IMR-90 (cell line): ENCODE data around the gene GLRX2. TPM values are rescaled to one million over a fixed set of nuclear protein-coding genes. Genes with fewer than 3 reads are reported as not detected.

Source experiments
- ATAC-seq: fragments of 200-7000 bp; cut with Tn5 transposase; 2 replicates; pipeline ENCODE4 v1.9.1; 2020; ENCODE audit warnings: low read depth, mild to moderate bottlenecking, moderate library complexity
- BruUV-seq: library from RNA; stranded (reverse); fragments of 400-500 nt; replicated peaks from 2 replicates; lab custom pipeline; 2021; lab: Mats Ljungman, UMichigan
- CTCF ChIA-PET: fragments of 300-600 bp; formaldehyde crosslinking; extraction: SDS; loops from one replicate; lab custom pipeline; 2021; ENCODE audit warnings: antibody characterized with exemption; lab: Yijun Ruan, JAX
- POLR2A ChIA-PET: fragments of 300-600 bp; sonication (Branson Sonifier 250); formaldehyde crosslinking; loops from one replicate; lab custom pipeline; 2022; ENCODE audit warnings: antibody characterized with exemption; ENCODE audit not compliant: unreplicated experiment; lab: Charles Lee
- DNase-seq: peaks from one replicate; pipeline ENCODE4 v3.0.0; 2013
- H2AFZ ChIP-seq: replicated peaks from 2 replicates; pipeline ENCODE3; 2013; ENCODE audit warnings: low read length, mild to moderate bottlenecking; ENCODE audit not compliant: poor library complexity
- H2AK5ac ChIP-seq: 2 replicates; pipeline ENCODE4 v1.6.1; 2013; ENCODE audit warnings: low read depth, low read length, inconsistent platforms
- H2AK9ac ChIP-seq: replicated peaks from 2 replicates; pipeline ENCODE3; 2013; ENCODE audit warnings: mild to moderate bottlenecking, low read depth, low read length, moderate library complexity; ENCODE audit not compliant: poor library complexity
- H2BK120ac ChIP-seq: 2 replicates; pipeline ENCODE4 v1.6.1; 2013; ENCODE audit warnings: low read depth, low read length, inconsistent platforms
- H2BK15ac ChIP-seq: 3 replicates; pipeline ENCODE4 v1.6.1; 2013; ENCODE audit warnings: low read depth, low read length, inconsistent platforms
- H2BK20ac ChIP-seq: 2 replicates; pipeline ENCODE4 v1.6.1; 2013; ENCODE audit warnings: low read depth, mild to moderate bottlenecking, inconsistent platforms, low read length, moderate library complexity
- H2BK5ac ChIP-seq: 2 replicates; pipeline ENCODE4 v1.6.1; 2013; ENCODE audit warnings: mild to moderate bottlenecking, low read depth, low read length, inconsistent platforms; ENCODE audit not compliant: poor library complexity, severe bottlenecking
- H3K14ac ChIP-seq: replicated peaks from 2 replicates; pipeline ENCODE4 v1.6.1; 2013; ENCODE audit warnings: low read depth, low read length, inconsistent platforms
- H3K18ac ChIP-seq: 2 replicates; pipeline ENCODE4 v1.6.1; 2013; ENCODE audit warnings: low read depth, low read length, control low read depth
- H3K23ac ChIP-seq: 2 replicates; pipeline ENCODE4 v1.6.1; 2013; ENCODE audit warnings: low read depth, low read length, inconsistent platforms
- H3K27ac ChIP-seq: 2 replicates; pipeline ENCODE4 v1.5.1; 2013; ENCODE audit warnings: mild to moderate bottlenecking, control low read depth, low read length; ENCODE audit not compliant: insufficient read depth
- H3K27me3 ChIP-seq: 2 replicates; pipeline ENCODE4 v1.6.1; 2013; ENCODE audit warnings: low read length; ENCODE audit not compliant: control insufficient read depth, insufficient read depth
- H3K36me3 ChIP-seq: 2 replicates; pipeline ENCODE4 v1.6.1; 2013; ENCODE audit warnings: low read length, mixed read lengths; ENCODE audit not compliant: control insufficient read depth, insufficient read depth
- H3K4ac ChIP-seq: 2 replicates; pipeline ENCODE4 v1.6.1; 2013; ENCODE audit warnings: low read depth, low read length, inconsistent platforms
- H3K4me1 ChIP-seq: 2 replicates; pipeline ENCODE4 v1.6.1; 2013; ENCODE audit warnings: low read length, mixed read lengths; ENCODE audit not compliant: control insufficient read depth, insufficient read depth
- H3K4me2 ChIP-seq: 2 replicates; pipeline ENCODE4 v1.6.1; 2013; ENCODE audit warnings: low read depth, mild to moderate bottlenecking, control low read depth, low read length, moderate library complexity
- H3K4me3 ChIP-seq: 2 replicates; pipeline ENCODE4 v1.5.1; 2013; ENCODE audit warnings: low read depth, mild to moderate bottlenecking, control low read depth, low read length, moderate library complexity; ENCODE audit not compliant: insufficient read depth
- H3K56ac ChIP-seq: 2 replicates; pipeline ENCODE4 v1.6.1; 2013; ENCODE audit warnings: low read length, inconsistent platforms; ENCODE audit not compliant: insufficient read depth; ENCODE audit errors: extremely low read depth
- H3K79me1 ChIP-seq, 2 experiments: 2 replicates each; pipeline ENCODE4 v1.6.1; 2013; ENCODE audit warnings: low read length in 2 of 2, inconsistent platforms in 1 of 2, low read depth in 1 of 2
- H3K9ac ChIP-seq: 2 replicates; pipeline ENCODE4 v1.6.1; 2013; ENCODE audit warnings: low read depth, low read length, control low read depth
- H3K9me1 ChIP-seq: 2 replicates; pipeline ENCODE4 v1.6.1; 2013; ENCODE audit warnings: low read length, inconsistent platforms; ENCODE audit not compliant: insufficient read depth
- H3K9me3 ChIP-seq: 2 replicates; pipeline ENCODE4 v1.6.1; 2013; ENCODE audit warnings: low read length; ENCODE audit not compliant: control insufficient read depth, insufficient read depth
- H4K20me1 ChIP-seq: 2 replicates; pipeline ENCODE4 v1.6.1; 2013; ENCODE audit warnings: low read length, inconsistent platforms; ENCODE audit not compliant: insufficient read depth
- H4K5ac ChIP-seq: 2 replicates; pipeline ENCODE4 v1.6.1; 2013; ENCODE audit warnings: mild to moderate bottlenecking, low read depth, low read length, control low read depth
- H4K8ac ChIP-seq, 2 experiments: 2 replicates each; pipeline ENCODE4 v1.6.1; 2013; ENCODE audit warnings: low read depth in 2 of 2, low read length in 2 of 2, control low read depth in 1 of 2, inconsistent platforms in 1 of 2
- H4K91ac ChIP-seq: 2 replicates; pipeline ENCODE4 v1.6.1; 2013; ENCODE audit warnings: low read depth, low read length, inconsistent platforms; ENCODE audit not compliant: insufficient read depth
- BHLHE40 ChIP-seq: fragments of 150-350 bp; IDR thresholded peaks from 2 replicates; pipeline ENCODE4 v1.6.1; 2016; ENCODE audit warnings: mild to moderate bottlenecking, low read depth, low read length
- CEBPB ChIP-seq: IDR thresholded peaks from 2 replicates; pipeline ENCODE4 v1.6.1; 2012; ENCODE audit warnings: low read depth, low read length, improper control_type of control experiment
- CHD1 ChIP-seq: IDR thresholded peaks from 2 replicates; pipeline ENCODE4 v1.6.1; 2012; ENCODE audit warnings: low read depth, low read length, improper control_type of control experiment
- CTCF ChIP-seq: conservative IDR thresholded peaks from 2 replicates; pipeline ENCODE4 v1.5.1; 2012; ENCODE audit warnings: mild to moderate bottlenecking, low read depth, low read length, improper control_type of control experiment
- ELK1 ChIP-seq: fragments of 150-350 bp; IDR thresholded peaks from 2 replicates; pipeline ENCODE4 v1.6.1; 2016; ENCODE audit warnings: low read depth, mild to moderate bottlenecking, low read length, moderate library complexity, borderline replicate concordance
- FOS ChIP-seq: fragments of 150-350 bp; IDR thresholded peaks from 2 replicates; pipeline ENCODE4 v1.6.1; 2016; ENCODE audit warnings: low read depth, low read length
- MAFK ChIP-seq: IDR thresholded peaks from 2 replicates; pipeline ENCODE4 v1.6.1; 2012; ENCODE audit warnings: low read depth, low read length, improper control_type of control experiment
- MAZ ChIP-seq: IDR thresholded peaks from 2 replicates; pipeline ENCODE4 v1.6.1; 2012; ENCODE audit warnings: low read depth, mild to moderate bottlenecking, low read length, improper control_type of control experiment, moderate library complexity, borderline replicate concordance
- MXI1 ChIP-seq: IDR thresholded peaks from 2 replicates; pipeline ENCODE4 v1.6.1; 2012; ENCODE audit warnings: low read depth, mild to moderate bottlenecking, low read length, moderate library complexity, borderline replicate concordance
- NFE2L2 ChIP-seq: fragments of 150-350 bp; IDR thresholded peaks from 2 replicates; pipeline ENCODE4 v1.6.1; 2016; ENCODE audit warnings: low read depth, mild to moderate bottlenecking, low read length
- POLR2A ChIP-seq: IDR thresholded peaks from 2 replicates; pipeline ENCODE4 v1.6.1; 2012; ENCODE audit warnings: mild to moderate bottlenecking, low read depth, low read length
- RAD21 ChIP-seq: IDR thresholded peaks from 2 replicates; pipeline ENCODE4 v1.6.1; 2012; ENCODE audit warnings: low read length, improper control_type of control experiment
- RCOR1 ChIP-seq: IDR thresholded peaks from 2 replicates; pipeline ENCODE4 v1.6.1; 2012; ENCODE audit warnings: mild to moderate bottlenecking, low read length, improper control_type of control experiment; ENCODE audit not compliant: insufficient replicate concordance
- RFX5 ChIP-seq: IDR thresholded peaks from 2 replicates; pipeline ENCODE4 v1.8.0; 2012; ENCODE audit warnings: low read depth, mild to moderate bottlenecking, low read length, moderate library complexity
- SMC3 ChIP-seq: fragments of 150-350 bp; IDR thresholded peaks from 2 replicates; pipeline ENCODE4 v1.6.1; 2016; ENCODE audit warnings: low read depth, mild to moderate bottlenecking, antibody characterized with exemption, low read length, moderate library complexity
- USF2 ChIP-seq: fragments of 150-350 bp; IDR thresholded peaks from 2 replicates; pipeline ENCODE4 v1.6.1; 2017; ENCODE audit warnings: mild to moderate bottlenecking, antibody characterized with exemption, low read length, low read depth
- dilution Hi-C: fragments of 300-500 bp; cut with HindIII; formaldehyde crosslinking; loops from one replicate; pipeline ENCODE4 v1.14.3; 2018; ENCODE audit warnings: low sequenced_read_pairs; ENCODE audit not compliant: unreplicated experiment
- in situ Hi-C: fragments of 300-500 bp; cut with MboI; formaldehyde crosslinking; loops from 3 replicates; pipeline ENCODE4 v1.14.3; 2019; ENCODE audit warnings: low sequenced_read_pairs, inconsistent platforms, mixed read lengths
- intact Hi-C: fragments of 100-400 bp; cut with micrococcal nuclease; formaldehyde crosslinking; loops from 2 replicates; pipeline ENCODE4 v1.10.0; 2022
- polyA plus RNA-seq, 3 experiments: library from polyadenylated mRNA; depleted of rRNA; stranded (reverse); fragments of >200 nt; gene quantifications; 2 replicates each; pipeline ENCODE4 v1.2.3, GENCODE V29; 2012; ENCODE audit warnings: low replicate concordance in 1 of 3
- total RNA-seq: library from RNA; depleted of rRNA; stranded (reverse); fragments of >200 nt; gene quantifications from 2 replicates; pipeline ENCODE4 v1.2.3, GENCODE V29; 2012

GLRX2 gene
- total and polyA plus RNA-seq, 2 of the 4 experiments (the other 2 are of a cell fraction), result 2.0 to 15.9 TPM

GRCh38 chr1:193077991-193078390 lies 27.2 kb downstream of the GLRX2 start:
- Histone ChIP-seq H4K8ac (no peak overlapping the region), H2BK15ac (no peak overlapping the region), H4K91ac (no peak overlapping the region), H3K56ac (no peak overlapping the region), H3K4ac (no peak overlapping the region), H3K4me1 (no peaks in the 10 kb centered on the region), H2AK5ac (no peak overlapping the region), H3K27ac (no peak overlapping the region), H3K23ac (no peak overlapping the region), H3K4me2 (no peak overlapping the region), H3K4me3 (no peak overlapping the region), H4K5ac (no peak overlapping the region), H3K9ac (no peak overlapping the region), H3K9me3 (no peaks in the 10 kb centered on the region), H3K79me1 (peaks cover 0 to 23% of the 10 kb centered on the region in 2 experiments; a peak in 3 of 4 replicates), H3K9me1 (peaks cover 2% of the 10 kb centered on the region; the same call in 1 of the 2 replicates), H3K18ac (no peak overlapping the region), H3K27me3 (no peaks in the 10 kb centered on the region), H2BK5ac (no peak overlapping the region), H2BK120ac (no peak overlapping the region), H4K20me1 (no peaks in the 10 kb centered on the region), H3K36me3 (peaks cover 18% of the 10 kb centered on the region), H3K14ac (no peak overlapping the region), H2AFZ (no peak overlapping the region), H2BK20ac (no peak overlapping the region), H2AK9ac (no peak overlapping the region)
- DNase-seq (no peak), ATAC-seq (no peak)
- in situ Hi-C loops, result no loop called here
- BruUV-seq, result no TSS peak
- dilution Hi-C loops, result no loop called here
- CTCF ChIA-PET, result no interaction called here
- intact Hi-C loops, result no loop called here
- POLR2A ChIA-PET, result no interaction called here
- no peak for TF ChIP-seq CHD1
- no peak for TF ChIP-seq ELK1
- no peak for TF ChIP-seq BHLHE40
- no peak for TF ChIP-seq MAZ
- TF ChIP-seq MAFK, result no peak
- no peak for TF ChIP-seq MXI1
- TF ChIP-seq RFX5, result no peak
- no peak for TF ChIP-seq SMC3
- no peak for TF ChIP-seq NFE2L2
- no peak for TF ChIP-seq RCOR1
- no peak for TF ChIP-seq FOS
- no peak for TF ChIP-seq CEBPB
- no peak for TF ChIP-seq POLR2A
- TF ChIP-seq RAD21, result no peak
- no peak for TF ChIP-seq CTCF
- no peak for TF ChIP-seq USF2
